ENCODE results near the gene CFB. TPM values are rescaled to one million over a fixed set of nuclear protein-coding genes. Genes with fewer than 3 reads are reported as not detected.
"Not testable (repeated sequence)": the region's sequence is repeated elsewhere in the genome, so short reads cannot be mapped to it uniquely, and the experiment has no call there.

Gene CFB
- total and polyA plus RNA-seq, 9 donors, result 1.0 to 4.8 (median 1.9) TPM

DNA sequence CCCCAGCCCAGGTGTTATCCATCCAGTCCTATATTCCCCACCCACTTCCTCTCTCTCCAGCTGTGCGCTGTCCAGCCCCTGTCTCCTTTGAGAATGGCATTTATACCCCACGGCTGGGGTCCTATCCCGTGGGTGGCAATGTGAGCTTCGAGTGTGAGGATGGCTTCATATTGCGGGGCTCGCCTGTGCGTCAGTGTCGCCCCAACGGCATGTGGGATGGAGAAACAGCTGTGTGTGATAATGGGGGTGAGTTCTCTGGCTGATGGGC, 17.3 kb upstream of the CFB start:
- H3K4me1 ChIP-seq (ENCODE audit: control insufficient read depth, insufficient read depth, low read length), result no peaks in the 10 kb centered on the region
- H3K9me3 ChIP-seq (replicated peaks; ENCODE audit: control insufficient read depth, low read depth, low read length), result no peaks in the 10 kb centered on the region
- H3K4me3 ChIP-seq (ENCODE audit: low read length), result no peak overlapping the region
- peaks cover 6% of the 10 kb centered on the region for H3K27me3 ChIP-seq (ENCODE audit: control insufficient read depth, insufficient read depth, low read length)
- H3K27ac ChIP-seq (ENCODE audit: low read length), result no peak overlapping the region
- WGBS (ENCODE audit: insufficient coverage), result 47% methylated on average over 6 of the region's 9 CpGs
- DNase-seq, result no peak
- no peaks in the 10 kb centered on the region for H3K36me3 ChIP-seq (ENCODE audit: control insufficient read depth, insufficient read depth, low read length)

DNA sequence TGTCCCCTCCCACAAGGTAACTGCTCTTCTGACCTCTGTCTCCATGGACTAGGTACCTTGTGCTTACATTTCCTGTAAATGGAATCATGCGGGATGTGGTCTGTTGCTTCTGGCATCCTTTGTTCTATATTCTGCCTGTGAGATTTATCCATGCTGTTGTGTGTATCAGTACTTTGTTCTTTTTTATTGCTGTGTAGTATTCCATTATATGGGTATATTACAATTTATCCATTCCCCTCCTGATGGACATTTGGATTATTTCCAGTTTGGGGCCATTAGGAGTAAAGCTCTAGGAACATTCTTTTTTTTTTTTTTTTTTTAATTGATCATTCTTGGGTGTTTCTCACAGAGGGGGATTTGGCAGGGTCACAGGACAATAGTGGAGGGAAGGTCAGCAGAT, 14.9 kb upstream of the CFB start:
- H3K4me3 ChIP-seq (ENCODE audit: low read length), result no peak overlapping the region
- no peaks in the 10 kb centered on the region for H3K36me3 ChIP-seq (ENCODE audit: control insufficient read depth, insufficient read depth, low read length)
- no peak for DNase-seq
- WGBS (ENCODE audit: insufficient coverage), result no CpG with 5 or more reads among the region's 1 CpG
- no peaks in the 10 kb centered on the region for H3K9me3 ChIP-seq (replicated peaks; ENCODE audit: control insufficient read depth, low read depth, low read length)
- no peak overlapping the region for H3K27ac ChIP-seq (ENCODE audit: low read length)
- no peaks in the 10 kb centered on the region for H3K4me1 ChIP-seq (ENCODE audit: control insufficient read depth, insufficient read depth, low read length)
- peaks cover 6% of the 10 kb centered on the region for H3K27me3 ChIP-seq (ENCODE audit: control insufficient read depth, insufficient read depth, low read length)

DNA sequence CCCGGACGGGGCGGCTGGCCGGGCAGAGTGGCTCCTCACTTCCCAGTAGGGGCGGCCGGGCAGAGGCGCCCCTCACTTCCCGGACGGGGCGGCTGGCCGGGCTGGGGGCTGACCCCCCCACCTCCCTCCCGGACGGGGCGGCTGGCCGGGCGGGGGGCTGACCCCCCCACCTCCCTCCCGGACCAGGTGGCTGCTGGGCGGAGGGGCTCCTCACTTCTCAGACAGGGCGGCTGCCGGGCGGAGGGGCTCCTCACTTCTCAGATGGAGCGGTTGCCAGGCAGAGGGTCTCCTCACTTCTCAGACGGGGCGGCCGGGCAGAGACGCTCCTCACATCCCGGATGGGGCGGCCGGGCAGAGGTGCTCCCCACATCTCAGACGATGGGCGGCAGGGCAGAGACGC, 13.8 kb upstream of the CFB start:
- not testable (repeated sequence) for H3K27ac ChIP-seq (ENCODE audit: low read length); DNase-seq; H3K4me3 ChIP-seq (ENCODE audit: low read length); H3K9me3 ChIP-seq (replicated peaks; ENCODE audit: control insufficient read depth, low read depth, low read length); H3K27me3 ChIP-seq (ENCODE audit: control insufficient read depth, insufficient read depth, low read length); H3K4me1 ChIP-seq (ENCODE audit: control insufficient read depth, insufficient read depth, low read length); H3K36me3 ChIP-seq (ENCODE audit: control insufficient read depth, insufficient read depth, low read length)
- WGBS (ENCODE audit: insufficient coverage), result no CpG with 5 or more reads among the region's 32 CpGs

DNA sequence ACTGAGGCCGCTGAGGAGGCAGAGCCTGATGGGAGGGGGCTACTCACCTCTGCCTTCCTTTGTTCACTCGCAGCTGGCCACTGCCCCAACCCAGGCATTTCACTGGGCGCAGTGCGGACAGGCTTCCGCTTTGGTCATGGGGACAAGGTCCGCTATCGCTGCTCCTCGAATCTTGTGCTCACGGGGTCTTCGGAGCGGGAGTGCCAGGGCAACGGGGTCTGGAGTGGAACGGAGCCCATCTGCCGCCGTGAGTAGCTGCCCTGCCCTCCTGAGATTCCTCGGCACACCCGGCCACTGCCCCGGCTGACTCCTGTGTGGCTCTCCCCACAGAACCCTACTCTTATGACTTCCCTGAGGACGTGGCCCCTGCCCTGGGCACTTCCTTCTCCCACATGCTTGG, 12.4 kb upstream of the CFB start:
- 89% methylated on average over 18 of the region's 19 CpGs for WGBS (ENCODE audit: insufficient coverage)
- H3K36me3 ChIP-seq (ENCODE audit: control insufficient read depth, insufficient read depth, low read length), result no peaks in the 10 kb centered on the region
- H3K4me1 ChIP-seq (ENCODE audit: control insufficient read depth, insufficient read depth, low read length), result no peaks in the 10 kb centered on the region
- no peak overlapping the region for H3K4me3 ChIP-seq (ENCODE audit: low read length)
- no peaks in the 10 kb centered on the region for H3K27me3 ChIP-seq (ENCODE audit: control insufficient read depth, insufficient read depth, low read length)
- H3K27ac ChIP-seq (ENCODE audit: low read length), result no peak overlapping the region
- no peak for DNase-seq
- H3K9me3 ChIP-seq (replicated peaks; ENCODE audit: control insufficient read depth, low read depth, low read length), result no peaks in the 10 kb centered on the region

DNA sequence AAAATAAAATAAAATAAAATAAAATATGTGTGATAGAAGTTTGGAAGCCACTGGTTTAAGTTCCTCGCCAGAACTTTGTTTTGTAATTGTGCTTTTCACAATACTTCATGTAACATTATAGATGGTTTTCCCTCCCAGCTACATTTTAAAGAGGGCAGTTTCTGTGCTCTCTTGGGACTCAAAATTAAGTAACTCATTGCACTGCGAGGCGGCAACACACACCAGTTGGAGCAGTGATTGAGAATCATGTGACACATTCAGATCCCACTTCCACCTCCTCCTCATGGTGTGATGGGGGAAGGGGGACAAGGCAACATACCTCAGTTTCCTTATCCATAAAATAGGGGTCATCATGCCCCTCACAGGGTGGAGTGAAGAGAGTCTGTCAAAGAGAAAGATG, 10.9 kb upstream of the CFB start:
- H3K4me3 ChIP-seq (ENCODE audit: low read length), result no peak overlapping the region
- H3K9me3 ChIP-seq (replicated peaks; ENCODE audit: control insufficient read depth, low read depth, low read length), result no peaks in the 10 kb centered on the region
- DNase-seq, result no peak
- no peaks in the 10 kb centered on the region for H3K27me3 ChIP-seq (ENCODE audit: control insufficient read depth, insufficient read depth, low read length)
- no peaks in the 10 kb centered on the region for H3K4me1 ChIP-seq (ENCODE audit: control insufficient read depth, insufficient read depth, low read length)
- no peak overlapping the region for H3K27ac ChIP-seq (ENCODE audit: low read length)
- WGBS (ENCODE audit: insufficient coverage), result no CpG with 5 or more reads among the region's 3 CpGs
- no peaks in the 10 kb centered on the region for H3K36me3 ChIP-seq (ENCODE audit: control insufficient read depth, insufficient read depth, low read length)

DNA sequence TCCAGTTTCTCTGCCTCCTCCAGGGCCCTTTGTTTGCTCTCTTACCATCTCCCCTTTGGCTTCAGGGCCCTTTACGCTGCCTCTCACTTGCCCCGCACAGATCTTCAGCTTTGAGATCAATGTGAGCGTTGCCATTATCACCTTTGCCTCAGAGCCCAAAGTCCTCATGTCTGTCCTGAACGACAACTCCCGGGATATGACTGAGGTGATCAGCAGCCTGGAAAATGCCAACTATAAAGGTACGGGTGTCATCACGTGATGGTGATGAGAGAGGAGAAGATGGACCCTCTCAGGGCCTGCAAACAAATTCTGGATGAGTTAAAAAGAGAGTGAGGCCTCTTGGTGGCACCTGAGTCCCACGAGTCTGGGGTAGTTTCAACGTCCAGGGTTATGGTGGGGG, 10.1 kb upstream of the CFB start:
- WGBS (ENCODE audit: insufficient coverage), result 84% methylated on average over 9 of the region's 9 CpGs
- peaks cover 2% of the 10 kb centered on the region for H3K4me1 ChIP-seq (ENCODE audit: control insufficient read depth, insufficient read depth, low read length)
- no peak for DNase-seq
- no peak overlapping the region for H3K4me3 ChIP-seq (ENCODE audit: low read length)
- H3K9me3 ChIP-seq (replicated peaks; ENCODE audit: control insufficient read depth, low read depth, low read length), result no peaks in the 10 kb centered on the region
- H3K27ac ChIP-seq (ENCODE audit: low read length), result no peak overlapping the region
- H3K27me3 ChIP-seq (ENCODE audit: control insufficient read depth, insufficient read depth, low read length), result no peaks in the 10 kb centered on the region
- H3K36me3 ChIP-seq (ENCODE audit: control insufficient read depth, insufficient read depth, low read length), result no peaks in the 10 kb centered on the region

DNA sequence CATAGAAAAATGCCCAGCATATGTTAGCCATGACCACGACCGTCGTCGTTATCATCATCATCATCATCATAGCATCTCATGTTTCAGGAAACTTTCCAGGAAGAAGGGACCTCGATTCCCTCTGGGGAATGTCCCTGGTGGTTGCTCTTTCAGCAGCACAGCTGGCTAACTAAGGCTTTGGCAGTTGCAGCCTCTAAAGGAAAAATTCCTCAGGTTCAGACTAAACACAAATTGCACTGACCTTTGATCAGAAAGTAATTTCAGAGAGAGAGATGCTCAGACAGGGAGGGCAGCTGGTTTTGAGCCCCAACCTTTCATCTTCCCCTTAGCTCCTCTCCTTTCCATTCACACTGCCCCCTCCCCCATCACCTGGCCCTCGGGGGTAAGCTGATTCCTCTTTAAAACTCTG, 5.6 kb upstream of the CFB start:
- DNase-seq, result no peak
- Histone ChIP-seq H3K27ac (ENCODE audit: low read length) (no peak overlapping the region), H3K4me1 (ENCODE audit: control insufficient read depth, insufficient read depth, low read length) (peaks cover 5% of the 10 kb centered on the region), H3K27me3 (ENCODE audit: control insufficient read depth, insufficient read depth, low read length) (peaks cover 11% of the 10 kb centered on the region), H3K36me3 (ENCODE audit: control insufficient read depth, insufficient read depth, low read length) (no peaks in the 10 kb centered on the region), H3K4me3 (ENCODE audit: low read length) (no peak overlapping the region), H3K9me3 (replicated peaks; ENCODE audit: control insufficient read depth, low read depth, low read length) (no peaks in the 10 kb centered on the region)
- 2% methylated on average over 5 of the region's 6 CpGs for WGBS (ENCODE audit: insufficient coverage)

DNA sequence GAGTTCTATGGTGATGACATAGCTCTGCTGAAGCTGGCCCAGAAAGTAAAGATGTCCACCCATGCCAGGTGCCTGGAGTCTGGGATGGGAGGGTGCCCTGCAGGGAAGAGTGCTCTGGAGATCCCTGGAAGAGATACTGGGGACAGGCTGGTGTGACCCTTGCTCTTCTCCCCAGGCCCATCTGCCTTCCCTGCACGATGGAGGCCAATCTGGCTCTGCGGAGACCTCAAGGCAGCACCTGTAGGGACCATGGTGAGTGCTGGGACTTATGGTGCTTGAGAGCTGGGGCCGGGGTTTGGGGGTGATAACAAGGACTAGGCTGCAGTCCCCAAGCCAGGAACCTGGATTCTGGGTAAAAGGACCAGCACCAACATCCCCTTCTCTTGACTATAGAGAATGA, 2.2 kb upstream of the CFB start:
- Histone ChIP-seq H3K4me1 (ENCODE audit: control insufficient read depth, insufficient read depth, low read length) (peaks cover 15% of the 10 kb centered on the region), H3K36me3 (ENCODE audit: control insufficient read depth, insufficient read depth, low read length) (no peaks in the 10 kb centered on the region), H3K27ac (ENCODE audit: low read length) (no peak overlapping the region), H3K9me3 (replicated peaks; ENCODE audit: control insufficient read depth, low read depth, low read length) (no peaks in the 10 kb centered on the region), H3K4me3 (ENCODE audit: low read length) (no peak overlapping the region), H3K27me3 (ENCODE audit: control insufficient read depth, insufficient read depth, low read length) (peaks cover 12% of the 10 kb centered on the region)
- 100% methylated on average over 1 of the region's 3 CpGs for WGBS (ENCODE audit: insufficient coverage)
- no peak for DNase-seq

DNA sequence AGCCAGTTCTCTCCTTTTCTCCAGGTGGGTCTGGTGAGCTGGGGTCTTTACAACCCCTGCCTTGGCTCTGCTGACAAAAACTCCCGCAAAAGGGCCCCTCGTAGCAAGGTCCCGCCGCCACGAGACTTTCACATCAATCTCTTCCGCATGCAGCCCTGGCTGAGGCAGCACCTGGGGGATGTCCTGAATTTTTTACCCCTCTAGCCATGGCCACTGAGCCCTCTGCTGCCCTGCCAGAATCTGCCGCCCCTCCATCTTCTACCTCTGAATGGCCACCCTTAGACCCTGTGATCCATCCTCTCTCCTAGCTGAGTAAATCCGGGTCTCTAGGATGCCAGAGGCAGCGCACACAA, 765 bp upstream of the CFB start:
- no peak for DNase-seq
- 63% methylated on average over 9 of the region's 9 CpGs for WGBS (ENCODE audit: insufficient coverage)
- H3K4me1 ChIP-seq (ENCODE audit: control insufficient read depth, insufficient read depth, low read length), result peaks cover 15% of the 10 kb centered on the region
- H3K9me3 ChIP-seq (replicated peaks; ENCODE audit: control insufficient read depth, low read depth, low read length), result no peaks in the 10 kb centered on the region
- H3K27me3 ChIP-seq (ENCODE audit: control insufficient read depth, insufficient read depth, low read length), result peaks cover 12% of the 10 kb centered on the region
- no peaks in the 10 kb centered on the region for H3K36me3 ChIP-seq (ENCODE audit: control insufficient read depth, insufficient read depth, low read length)
- peak overlapping the region; percentile 44 for H3K27ac ChIP-seq (ENCODE audit: low read length)
- H3K4me3 ChIP-seq (ENCODE audit: low read length), result no peak overlapping the region

DNA sequence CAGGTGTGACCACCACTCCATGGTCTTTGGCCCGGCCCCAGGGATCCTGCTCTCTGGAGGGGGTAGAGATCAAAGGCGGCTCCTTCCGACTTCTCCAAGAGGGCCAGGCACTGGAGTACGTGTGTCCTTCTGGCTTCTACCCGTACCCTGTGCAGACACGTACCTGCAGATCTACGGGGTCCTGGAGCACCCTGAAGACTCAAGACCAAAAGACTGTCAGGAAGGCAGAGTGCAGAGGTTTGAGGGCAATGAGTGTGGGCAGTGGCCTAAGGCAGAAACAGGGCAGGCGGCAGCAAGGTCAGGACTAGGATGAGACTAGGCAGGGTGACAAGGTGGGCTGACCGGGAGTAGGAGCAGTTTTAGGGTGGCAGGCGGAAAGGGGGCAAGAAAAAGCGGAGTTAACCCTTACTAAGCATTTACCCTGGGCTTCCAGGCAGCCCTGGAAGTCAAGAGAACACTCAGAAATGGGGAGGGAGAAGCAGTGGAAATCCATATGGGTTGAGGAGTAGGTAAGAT, 533 bp downstream of the CFB start:
- peaks cover 8% of the 10 kb centered on the region for H3K36me3 ChIP-seq (ENCODE audit: control insufficient read depth, insufficient read depth, low read length)
- no peak for DNase-seq
- WGBS (ENCODE audit: insufficient coverage), result 70% methylated on average over 9 of the region's 11 CpGs
- no peak overlapping the region for H3K27ac ChIP-seq (ENCODE audit: low read length)
- peaks cover 12% of the 10 kb centered on the region for H3K27me3 ChIP-seq (ENCODE audit: control insufficient read depth, insufficient read depth, low read length)
- H3K4me1 ChIP-seq (ENCODE audit: control insufficient read depth, insufficient read depth, low read length), result peaks cover 12% of the 10 kb centered on the region
- no peak overlapping the region for H3K4me3 ChIP-seq (ENCODE audit: low read length)
- no peaks in the 10 kb centered on the region for H3K9me3 ChIP-seq (replicated peaks; ENCODE audit: control insufficient read depth, low read depth, low read length)

DNA sequence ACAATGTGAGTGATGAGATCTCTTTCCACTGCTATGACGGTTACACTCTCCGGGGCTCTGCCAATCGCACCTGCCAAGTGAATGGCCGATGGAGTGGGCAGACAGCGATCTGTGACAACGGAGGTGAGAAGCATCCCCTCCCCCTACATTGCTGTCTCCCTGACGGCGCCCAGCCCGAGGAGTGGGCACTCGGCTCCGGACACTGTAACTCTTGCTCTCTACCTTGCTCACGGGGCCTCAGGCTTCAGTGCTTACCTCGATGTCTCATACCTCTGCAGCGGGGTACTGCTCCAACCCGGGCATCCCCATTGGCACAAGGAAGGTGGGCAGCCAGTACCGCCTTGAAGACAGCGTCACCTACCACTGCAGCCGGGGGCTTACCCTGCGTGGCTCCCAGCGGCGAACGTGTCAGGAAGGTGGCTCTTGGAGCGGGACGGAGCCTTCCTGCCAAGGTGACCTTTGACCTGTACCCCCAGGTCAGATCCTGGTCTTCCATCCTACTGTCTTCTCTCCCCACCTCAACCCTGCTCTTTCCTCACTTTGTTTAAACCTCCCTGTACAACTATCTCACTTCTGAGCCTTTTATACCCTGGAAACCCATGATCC, 1.3 kb downstream of the CFB start:
- peaks cover 15% of the 10 kb centered on the region for H3K36me3 ChIP-seq (ENCODE audit: control insufficient read depth, insufficient read depth, low read length)
- no peak overlapping the region for H3K4me3 ChIP-seq (ENCODE audit: low read length)
- H3K27ac ChIP-seq (ENCODE audit: low read length), result no peak overlapping the region
- no peak for DNase-seq
- WGBS (ENCODE audit: insufficient coverage), result 84% methylated on average over 22 of the region's 24 CpGs
- peaks cover 12% of the 10 kb centered on the region for H3K4me1 ChIP-seq (ENCODE audit: control insufficient read depth, insufficient read depth, low read length)
- H3K9me3 ChIP-seq (replicated peaks; ENCODE audit: control insufficient read depth, low read depth, low read length), result no peaks in the 10 kb centered on the region
- H3K27me3 ChIP-seq (ENCODE audit: control insufficient read depth, insufficient read depth, low read length), result peaks cover 12% of the 10 kb centered on the region

All from muscle of leg (tissue), 11 donors.